HL-60/S4 treated with retinoic acid at 250 ng/mL for 4 days and 3 days (cell line): Measurements from ENCODE around the gene FCRL5.

ENCODE experiments used
- in situ Hi-C: fragments of 300-500 bp; cut with MboI; formaldehyde crosslinking; loops from 2 replicates; pipeline ENCODE4 v1.7.0; 2022; ENCODE audit warnings: low sequenced_read_pairs

FCRL5 gene

DNA sequence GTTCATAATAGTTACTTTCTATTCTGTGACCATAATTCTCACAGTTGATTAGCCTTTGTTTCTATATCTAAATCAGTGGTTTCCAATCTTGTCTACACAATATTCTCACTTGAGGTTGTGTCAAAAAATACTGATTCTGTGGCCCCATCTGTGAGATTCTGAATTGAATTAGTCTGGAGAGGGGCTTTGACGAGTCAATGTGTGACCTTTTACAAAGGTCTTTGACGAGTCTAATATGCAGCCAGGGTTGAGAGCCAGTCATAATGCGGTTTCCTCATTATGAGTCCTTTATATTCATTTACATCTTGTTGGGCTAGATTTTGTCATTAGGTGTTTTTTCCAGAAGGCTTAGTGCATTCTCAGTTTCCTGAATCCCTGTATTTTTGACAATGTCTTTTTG, 19.7 kb downstream of the FCRL5 start:
- in situ Hi-C loops, result no loop called here

DNA sequence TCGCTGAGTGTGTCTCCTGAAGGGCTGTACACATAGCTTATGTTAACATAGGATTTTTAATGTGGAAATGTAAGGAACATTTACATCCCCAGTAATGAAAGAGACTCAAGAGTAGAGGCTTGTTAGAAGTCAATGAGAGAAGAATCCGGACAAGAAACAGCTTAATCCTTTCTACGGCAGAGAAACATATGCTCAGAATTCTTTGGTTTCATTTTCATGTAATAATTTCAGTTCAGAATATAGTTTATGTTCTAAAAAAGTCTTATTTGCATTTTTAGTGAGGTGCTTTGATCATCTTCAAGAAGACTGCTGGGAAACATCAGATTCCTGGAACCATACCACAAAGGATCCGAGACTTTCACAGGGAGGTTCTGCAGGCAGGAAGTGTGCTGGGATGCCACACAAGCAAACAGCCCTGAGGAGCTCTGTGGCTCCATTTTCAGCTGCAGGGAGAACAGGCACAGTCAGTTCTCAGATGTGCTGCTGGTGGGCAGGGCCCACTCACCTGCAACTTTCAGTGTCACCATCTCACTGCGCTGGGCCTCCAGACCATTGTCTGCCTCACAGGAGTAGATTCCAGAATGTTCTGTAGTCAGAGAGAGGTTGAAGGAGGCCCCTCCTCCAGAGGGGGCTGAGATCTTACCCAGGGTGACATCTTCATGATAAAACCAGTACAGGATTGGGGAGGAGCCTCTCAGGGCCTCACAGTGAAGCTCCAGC, 28.4 kb downstream of the FCRL5 start:
- in situ Hi-C loops, result no loop called here

DNA sequence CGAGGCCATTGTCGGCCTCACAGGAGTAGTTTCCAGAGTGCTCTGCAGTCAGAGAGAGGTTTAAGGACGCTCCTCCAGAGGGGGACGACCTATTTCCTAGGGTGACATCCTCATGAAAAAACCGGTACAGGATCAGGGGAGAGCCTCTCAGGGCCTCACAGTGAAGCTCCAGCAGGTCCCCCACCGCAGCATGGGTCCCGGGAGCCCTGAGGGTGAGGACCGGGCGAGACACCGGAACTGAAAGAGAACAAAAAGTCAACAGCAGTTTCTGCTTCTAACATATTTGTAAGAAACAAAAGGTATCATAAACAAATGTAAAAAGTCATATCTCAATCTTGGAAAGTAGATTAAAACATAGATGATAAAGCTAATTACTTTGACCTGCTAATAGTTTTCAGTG, 31.3 kb downstream of the FCRL5 start:
- in situ Hi-C loops, result no loop called here

DNA sequence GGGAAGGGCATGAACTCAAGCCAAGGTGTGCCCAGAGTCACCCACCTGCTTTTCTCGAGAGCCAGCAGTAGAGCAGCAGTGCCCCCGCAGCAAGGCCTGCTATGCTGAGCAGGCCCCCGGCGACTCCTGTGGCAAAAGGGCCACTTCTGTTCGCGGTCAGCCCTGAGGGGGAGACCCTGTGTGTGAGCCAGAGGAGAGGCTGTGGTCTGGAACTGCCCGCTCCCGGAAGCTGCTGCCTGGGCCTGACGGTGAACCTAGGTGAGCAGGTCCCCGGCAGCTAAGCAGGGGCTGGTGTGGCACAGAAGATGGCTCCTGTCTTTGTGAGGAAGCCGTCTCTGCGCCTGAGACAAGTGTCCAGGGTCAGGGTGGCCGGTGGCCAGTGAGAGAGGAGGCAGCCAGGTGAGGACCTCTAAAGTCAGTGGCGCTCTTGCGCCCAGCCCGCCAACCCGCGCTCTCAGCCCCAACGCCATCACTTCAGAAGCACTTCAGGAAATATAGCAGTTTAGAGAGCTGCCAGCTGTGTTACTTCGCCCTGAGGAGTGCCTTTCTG, 31.9 kb downstream of the FCRL5 start:
- in situ Hi-C loops, result no loop called here

DNA sequence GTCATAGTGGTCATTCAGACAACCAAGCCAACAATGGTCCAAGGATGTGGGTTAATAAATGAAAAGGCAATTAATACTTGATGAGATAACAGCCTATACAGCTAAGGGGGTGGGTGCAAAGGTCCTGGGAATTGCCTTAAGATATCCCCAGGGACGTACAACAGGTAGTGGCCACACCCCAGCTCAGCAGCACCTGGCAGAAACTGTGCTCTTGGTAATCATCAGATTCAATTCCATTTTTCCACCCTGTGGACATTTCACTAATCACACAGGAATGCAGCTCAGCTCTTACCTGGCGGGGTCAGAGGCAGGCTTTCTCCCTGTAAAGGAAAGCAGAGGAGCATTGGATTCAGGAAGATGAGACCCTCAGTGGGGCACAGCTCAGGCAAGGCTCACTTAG, 32.9 kb downstream of the FCRL5 start:
- in situ Hi-C loops, result no loop called here

DNA sequence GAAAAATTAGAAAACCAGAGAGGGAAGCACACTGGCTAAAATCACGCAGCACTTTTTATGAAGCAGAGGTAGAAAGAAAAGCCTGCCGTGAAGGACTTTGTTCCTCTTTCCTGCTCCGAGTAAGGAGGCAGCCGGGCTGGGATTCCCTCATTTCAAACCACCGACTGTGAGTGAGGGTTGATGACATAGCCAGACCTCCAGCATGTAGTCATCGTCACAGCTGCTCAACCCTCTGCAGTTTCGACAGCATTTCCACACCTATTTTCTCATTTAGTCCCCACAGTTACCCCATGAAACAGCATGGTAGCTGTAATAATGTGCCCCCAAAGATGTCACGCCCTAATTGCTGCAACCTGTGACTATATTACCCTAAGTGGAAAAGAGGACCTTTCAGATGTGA, 35.3 kb downstream of the FCRL5 start:
- in situ Hi-C loops, result no loop called here

DNA sequence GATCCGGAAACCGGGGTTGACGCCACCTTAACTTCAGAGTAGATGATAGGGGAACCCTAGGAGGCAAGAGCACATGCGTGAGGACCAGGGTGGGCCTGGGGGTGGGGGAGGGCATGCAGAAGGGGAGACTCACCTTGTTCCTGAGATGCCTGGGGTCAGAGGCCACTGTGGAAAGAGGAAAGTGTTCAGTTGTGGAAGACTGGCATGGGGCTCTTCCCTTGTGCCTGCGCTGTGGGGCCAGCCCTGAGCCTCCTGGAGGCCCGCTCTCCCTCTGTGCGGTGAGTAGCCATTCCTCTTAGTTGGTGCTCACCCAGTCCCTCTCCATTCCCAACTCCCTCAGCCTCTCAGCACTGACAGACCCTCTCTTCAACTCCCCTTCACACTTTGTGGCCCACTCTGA, 36.6 kb downstream of the FCRL5 start:
- in situ Hi-C loops, result no loop called here

DNA sequence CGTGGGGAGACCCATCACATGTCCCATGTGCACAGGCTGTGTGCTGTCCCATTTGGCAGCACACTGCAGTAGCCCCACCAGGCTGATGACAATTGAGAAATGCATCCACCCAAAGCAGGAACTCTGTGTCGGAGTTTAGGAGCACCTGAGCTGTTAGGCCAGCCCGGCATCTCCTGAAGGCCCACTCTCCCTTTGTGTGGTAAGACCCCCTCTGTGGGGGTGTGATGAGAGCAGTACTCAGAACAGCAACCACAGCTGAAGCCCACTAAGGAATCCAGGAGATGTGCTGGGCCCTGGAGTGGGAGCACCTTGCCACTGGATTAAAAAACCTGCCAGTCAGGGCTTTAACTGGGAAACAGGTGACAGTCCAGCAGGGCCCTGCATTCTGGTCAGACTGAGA, 37.2 kb downstream of the FCRL5 start:
- in situ Hi-C loops, result no loop called here

DNA sequence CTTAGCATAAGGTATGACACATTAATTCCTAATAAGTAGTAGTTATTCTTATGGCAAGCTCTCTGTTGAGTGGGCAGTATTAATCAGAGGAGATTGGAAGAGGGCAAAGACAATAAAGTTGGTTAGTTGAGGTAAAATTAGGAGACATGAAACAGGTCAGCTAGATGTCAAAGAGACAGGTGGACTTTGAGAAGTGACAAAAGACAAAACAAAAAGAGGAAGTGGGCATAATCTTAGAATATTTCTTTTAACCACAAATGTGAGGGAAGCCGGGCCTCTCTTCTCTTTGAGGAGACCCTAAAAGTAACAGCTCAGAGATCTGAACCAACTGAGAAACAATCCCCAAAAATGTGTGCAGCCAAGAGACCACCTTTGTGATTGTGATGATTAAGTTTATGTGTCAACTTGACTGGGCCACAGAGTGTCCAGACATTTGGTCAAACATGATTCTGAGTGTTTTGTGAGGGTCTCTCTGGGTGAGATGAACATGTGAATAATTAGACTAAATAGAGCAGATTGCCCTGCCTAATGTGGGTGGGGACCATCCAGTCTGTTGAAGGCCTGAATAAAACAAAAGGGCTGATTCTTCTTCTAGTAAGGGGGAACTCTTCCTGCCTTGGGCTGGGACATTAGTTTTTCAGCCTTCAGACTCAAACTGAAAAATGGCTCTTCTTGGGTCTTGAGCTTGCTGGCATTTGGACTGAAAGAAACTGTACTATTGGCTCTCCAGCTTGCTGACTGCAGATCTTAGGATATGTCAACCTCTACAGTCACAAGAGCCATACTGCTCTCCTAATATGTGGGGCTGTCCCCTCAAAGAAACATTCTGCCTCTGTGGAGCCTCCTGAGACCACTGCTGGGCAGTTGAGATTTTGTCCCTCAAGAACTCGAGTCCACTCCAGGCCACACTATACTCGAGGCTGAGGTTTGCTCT, 40.0 kb downstream of the FCRL5 start:
- in situ Hi-C loops, result no loop called here

DNA sequence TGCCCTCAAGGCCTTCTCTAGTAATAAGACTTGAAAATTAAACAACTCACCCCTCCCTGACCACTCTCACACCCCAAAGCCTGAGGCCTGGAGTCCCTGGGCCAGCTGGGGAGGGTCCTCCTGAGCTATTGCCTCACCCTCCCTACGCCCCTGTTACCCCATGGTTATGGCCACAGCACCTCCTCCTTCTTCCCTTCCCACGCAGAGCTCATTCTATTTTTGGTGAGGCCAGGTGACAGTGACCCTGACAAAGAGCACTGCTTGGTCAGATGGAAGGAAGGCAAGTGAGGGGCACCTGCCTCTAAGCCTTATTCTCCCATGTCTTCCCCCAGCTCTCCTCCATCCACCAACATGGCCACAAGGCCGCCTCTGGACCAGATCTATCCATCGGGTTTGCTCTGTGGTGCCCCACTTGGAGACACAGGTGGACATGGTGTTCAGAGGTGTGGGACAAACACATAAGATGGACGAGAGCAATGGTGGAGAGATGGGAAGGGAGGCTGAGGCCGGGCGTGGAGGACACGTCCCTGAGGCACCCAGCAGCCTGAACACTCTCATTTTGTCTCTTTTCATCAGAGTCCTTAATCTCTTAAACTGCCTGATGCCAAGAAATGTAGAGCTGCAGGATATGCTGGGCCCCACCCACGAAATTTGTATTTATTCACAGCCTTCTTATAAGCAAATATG, 42.6 kb downstream of the FCRL5 start:
- in situ Hi-C loops, result no loop called here

DNA sequence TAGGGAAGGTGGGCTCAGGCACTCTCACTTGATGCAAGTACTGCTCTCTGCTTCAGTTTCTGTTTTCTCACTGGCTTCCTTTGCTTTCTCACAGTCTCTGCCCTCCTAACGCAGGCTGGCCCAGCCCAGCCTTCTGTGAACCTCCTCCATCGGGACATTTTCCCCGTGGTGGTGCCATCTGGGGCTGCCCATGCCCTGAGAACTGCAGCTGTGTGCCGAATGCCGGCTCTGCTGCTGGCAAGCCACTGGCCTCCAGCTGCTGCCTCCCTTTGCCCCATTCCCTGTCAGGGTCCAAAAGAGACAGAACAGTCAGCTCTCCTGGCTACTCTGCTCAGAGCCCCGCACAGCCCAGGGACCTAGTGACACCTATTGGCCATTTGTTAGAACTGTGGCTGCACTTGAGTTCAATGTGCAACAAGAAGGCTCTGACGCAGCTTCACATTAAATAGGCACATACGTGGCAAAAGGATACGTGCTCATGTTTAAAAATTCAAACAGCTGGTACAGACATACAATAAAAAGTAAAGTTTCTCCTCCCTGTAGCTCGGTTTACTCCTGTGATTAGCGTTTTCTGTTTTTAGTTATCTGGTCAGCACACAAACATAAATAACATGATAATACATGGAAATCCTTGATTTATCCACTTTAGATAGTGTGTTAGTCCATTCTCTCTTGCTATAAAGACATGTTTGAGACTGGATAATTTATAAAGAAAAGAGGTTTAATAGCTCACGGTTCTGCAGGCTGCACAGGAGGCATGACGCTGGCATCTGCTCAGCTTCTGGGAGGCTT, 46.6 kb downstream of the FCRL5 start:
- in situ Hi-C loops, result no loop called here

DNA sequence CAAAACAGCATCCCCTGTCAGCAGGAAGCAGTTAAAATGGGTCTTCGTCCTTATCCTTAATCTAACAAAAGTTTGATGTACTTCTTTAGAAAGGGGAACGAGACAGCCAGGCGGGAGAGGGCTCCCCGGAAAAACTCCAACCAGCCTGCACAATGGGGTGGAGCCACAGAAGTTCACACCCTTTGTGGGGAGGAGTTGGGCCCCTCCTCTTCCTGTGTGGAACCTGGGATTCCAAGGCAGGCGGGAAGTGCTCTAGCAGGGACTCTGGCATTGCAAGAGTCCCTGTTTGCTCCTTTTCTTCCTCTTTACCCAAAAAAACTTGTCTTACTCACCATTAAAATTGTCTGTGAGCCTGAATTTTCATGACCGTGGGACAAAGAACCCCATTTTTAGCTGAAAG, 47.7 kb downstream of the FCRL5 start:
- in situ Hi-C loops, result no loop called here

DNA sequence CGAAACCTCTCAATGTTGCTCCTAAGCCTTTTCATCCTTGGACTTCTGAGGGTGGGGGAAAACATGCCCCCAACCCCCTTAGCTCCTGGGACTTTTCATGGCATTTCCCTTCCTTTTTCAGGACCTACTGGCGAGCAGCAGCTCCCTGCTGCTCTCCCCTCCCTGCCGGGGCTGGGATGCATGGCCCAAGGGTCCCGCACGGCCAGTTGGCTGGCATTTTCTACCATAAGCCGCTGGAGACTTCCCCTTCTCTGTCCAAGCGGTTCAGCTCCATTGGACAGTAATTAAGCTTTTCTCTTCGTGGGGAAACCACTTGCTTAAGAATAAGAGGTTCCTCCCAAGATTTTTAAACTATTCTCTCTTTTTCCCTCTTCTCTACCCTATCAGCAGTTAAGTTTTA, 52.8 kb downstream of the FCRL5 start:
- in situ Hi-C loops, result loop anchor here (10.0 kb wide), 1 partner anchor 305 kb away; no protein-coding TSS in a partner anchor

DNA sequence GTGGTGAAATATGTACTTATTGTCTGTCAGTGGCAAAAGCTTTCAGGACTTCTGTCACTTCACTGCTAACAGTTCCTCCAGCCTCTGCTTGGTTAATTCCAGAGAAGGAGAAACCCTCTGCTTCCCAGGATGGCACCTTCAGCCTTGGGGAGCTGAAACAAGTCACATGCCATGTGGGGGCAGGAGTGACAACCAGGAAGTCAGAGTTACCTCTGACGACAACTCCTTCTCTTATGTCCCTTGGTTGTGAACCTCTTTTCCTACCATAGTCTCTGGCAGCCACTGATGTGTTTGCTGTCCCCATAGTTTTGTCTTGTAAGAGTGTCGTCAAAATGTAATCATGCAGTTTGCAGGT, 53.6 kb downstream of the FCRL5 start:
- in situ Hi-C loops, result loop anchor here (10.0 kb wide), 1 partner anchor 304 kb away; no protein-coding TSS in a partner anchor

DNA sequence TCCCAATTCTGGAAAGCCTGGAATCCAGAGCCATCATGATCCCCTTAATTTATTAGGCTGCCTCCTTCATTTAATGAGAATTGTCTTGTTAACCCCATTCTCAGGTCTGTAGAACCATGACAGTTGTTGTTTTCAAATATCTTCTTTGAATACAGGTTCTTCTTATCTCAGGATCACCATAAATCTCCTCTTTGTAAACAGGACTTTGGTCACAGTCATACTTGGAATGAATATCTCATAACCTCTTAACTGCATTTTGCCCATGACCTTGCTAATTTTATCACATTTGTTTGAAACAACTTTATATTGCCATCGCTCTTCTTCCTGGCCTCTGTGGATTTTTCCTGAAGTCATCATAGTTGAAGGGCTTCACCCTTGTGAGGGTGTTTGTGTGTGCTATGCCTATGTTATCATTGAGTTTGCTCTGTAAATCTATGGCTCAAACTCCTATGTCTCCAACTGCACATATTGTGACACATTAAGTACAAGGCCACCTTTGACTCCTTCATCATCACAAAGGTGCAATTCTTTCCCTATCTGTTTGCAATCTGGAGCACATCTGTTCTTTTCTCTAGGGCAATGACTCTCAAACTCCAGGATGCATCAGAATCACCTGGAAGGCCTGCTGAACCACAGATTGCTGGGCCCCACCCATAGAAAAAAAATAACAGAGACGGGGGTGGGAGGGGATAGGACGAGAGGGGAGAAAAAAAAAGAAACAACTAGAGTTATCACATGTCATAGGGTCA, 54.2 kb downstream of the FCRL5 start:
- in situ Hi-C loops, result loop anchor here (10.0 kb wide), 1 partner anchor 303 kb away; no protein-coding TSS in a partner anchor

DNA sequence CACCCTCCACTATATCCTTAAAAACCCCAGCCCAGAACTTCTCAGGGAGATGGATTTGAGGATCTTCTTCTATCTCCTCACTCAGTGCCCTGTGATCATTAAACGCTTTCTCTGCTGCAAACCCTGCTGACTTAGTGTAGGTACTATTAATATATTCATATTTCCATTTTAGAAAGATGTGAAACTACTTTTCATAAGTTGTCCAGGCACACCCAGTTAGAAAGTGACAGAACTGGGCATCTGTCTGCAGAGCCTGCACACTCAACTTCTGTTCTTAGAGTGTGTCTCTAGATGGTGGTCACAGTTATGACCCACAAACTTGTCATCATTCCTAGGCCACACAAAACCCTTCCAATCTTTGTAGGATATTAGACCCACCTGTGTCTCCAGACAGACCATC, 55.0 kb downstream of the FCRL5 start:
- in situ Hi-C loops, result loop anchor here (10.0 kb wide), 1 partner anchor 302 kb away; no protein-coding TSS in a partner anchor

DNA sequence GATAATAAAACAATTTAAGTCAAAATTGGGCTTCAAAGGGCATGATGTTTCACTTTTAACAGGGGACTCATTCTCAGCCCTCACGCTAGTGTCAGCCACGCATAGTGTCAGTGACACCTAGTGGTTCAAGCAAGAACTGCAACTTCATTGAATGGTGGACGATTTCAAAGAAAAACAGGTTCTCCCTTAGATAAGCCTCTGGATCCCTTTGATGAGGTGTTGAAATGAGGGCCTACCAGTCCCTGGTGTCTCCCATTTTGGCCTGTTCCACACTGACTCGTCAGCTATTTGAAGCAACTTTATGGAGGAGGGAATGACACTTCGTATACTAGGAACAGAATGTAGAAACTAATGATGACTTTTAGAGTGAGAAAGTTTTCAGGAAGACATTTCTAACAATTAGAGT, 56.2 kb downstream of the FCRL5 start:
- in situ Hi-C loops, result loop anchor here (10.0 kb wide), 1 partner anchor 301 kb away; no protein-coding TSS in a partner anchor

DNA sequence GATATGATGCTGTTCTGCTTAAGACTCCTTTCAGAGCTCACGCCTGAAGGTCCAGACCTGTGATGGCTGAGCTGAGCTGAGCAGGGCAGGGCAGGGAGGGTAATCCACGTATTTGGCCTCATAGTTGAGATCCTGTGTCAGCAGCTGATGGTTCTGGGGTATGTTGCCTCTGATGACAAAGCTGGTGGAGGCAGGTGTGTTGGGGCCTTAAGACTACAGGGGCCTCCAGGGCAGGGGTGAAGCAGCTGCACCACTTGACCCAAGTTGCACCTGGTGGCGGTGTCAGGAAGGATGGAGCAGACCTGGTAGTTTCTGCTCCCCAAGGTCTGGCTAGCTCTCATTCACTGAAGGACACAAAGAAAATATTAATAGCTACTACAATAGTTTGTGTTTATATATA, 57.0 kb downstream of the FCRL5 start:
- in situ Hi-C loops, result loop anchor here (10.0 kb wide), 1 partner anchor 300 kb away; no protein-coding TSS in a partner anchor

DNA sequence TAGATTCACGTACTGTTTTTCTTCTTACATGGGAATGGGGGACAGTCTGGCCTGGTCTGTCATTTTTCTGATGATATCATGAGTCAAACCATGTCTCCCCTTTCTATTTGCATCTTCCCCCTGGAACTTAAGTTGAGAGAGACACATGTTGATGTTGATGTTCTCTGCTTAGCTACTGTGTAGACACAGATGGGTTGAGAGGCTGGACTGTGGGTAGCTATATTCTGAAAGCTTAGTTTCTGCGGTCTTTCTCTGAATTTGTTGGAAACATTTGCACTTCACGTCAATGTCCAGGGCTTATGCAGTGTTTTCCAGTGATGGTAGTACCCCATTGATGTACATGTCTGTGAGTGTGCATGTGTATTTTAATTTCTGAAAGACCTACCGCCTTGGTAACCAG, 58.2 kb downstream of the FCRL5 start:
- in situ Hi-C loops, result loop anchor here (5.0 to 10.0 kb wide), 2 partner anchors 107 to 299 kb away; no protein-coding TSS in a partner anchor
